ENCODE data around the gene MAN1C1. TPM values are rescaled to one million over a fixed set of nuclear protein-coding genes. Genes with fewer than 3 reads are reported as not detected.
A peak's percentile ranks its signal among the peaks of the same experiment; 100 is the strongest.

MAN1C1 gene
- total RNA-seq, 1 donor from 2014 or later: 29.1 TPM

- no peak overlapping the region for H3K27ac Mint-ChIP-seq (ENCODE audit: unreplicated experiment)
- H3K36me3 Mint-ChIP-seq (ENCODE audit: low read depth, unreplicated experiment): peaks cover 3% of the 10 kb centered on the region
- no peak for DNase-seq (ENCODE audit: low spot score)
- H3K4me3 Mint-ChIP-seq (ENCODE audit: unreplicated experiment): no peak overlapping the region
- peaks cover 3% of the 10 kb centered on the region for H3K27me3 Mint-ChIP-seq (ENCODE audit: unreplicated experiment)
- no peaks in the 10 kb centered on the region for H3K9me3 Mint-ChIP-seq (ENCODE audit: unreplicated experiment)
- peaks cover 54% of the 10 kb centered on the region for H3K4me1 Mint-ChIP-seq (ENCODE audit: unreplicated experiment)
- TF ChIP-seq CTCF (IDR thresholded peaks at IDR 0.05; ENCODE audit: unreplicated experiment): no peak
Measured at GRCh38 chr1:25725482-25725881, 108.9 kb downstream of the MAN1C1 start.

- Mint-ChIP-seq H3K27ac (ENCODE audit: unreplicated experiment) (peak overlapping the region; percentile 22), H3K4me3 (ENCODE audit: unreplicated experiment) (no peak overlapping the region), H3K36me3 (ENCODE audit: low read depth, unreplicated experiment) (peaks cover 3% of the 10 kb centered on the region), H3K4me1 (ENCODE audit: unreplicated experiment) (peaks cover 52% of the 10 kb centered on the region), H3K9me3 (ENCODE audit: unreplicated experiment) (no peaks in the 10 kb centered on the region), H3K27me3 (ENCODE audit: unreplicated experiment) (peaks cover 3% of the 10 kb centered on the region)
- TF ChIP-seq CTCF (IDR thresholded peaks at IDR 0.05; ENCODE audit: unreplicated experiment): no peak
- DNase-seq (ENCODE audit: low spot score): no peak
Measured at GRCh38 chr1:25727088-25727487, 110.5 kb downstream of the MAN1C1 start.

GRCh38 chr1:25727635-25728286, 111.2 kb downstream of the MAN1C1 start:
- Mint-ChIP-seq H3K27me3 (ENCODE audit: unreplicated experiment) (peaks cover 5% of the 10 kb centered on the region), H3K4me3 (ENCODE audit: unreplicated experiment) (no peak overlapping the region), H3K27ac (ENCODE audit: unreplicated experiment) (no peak overlapping the region), H3K9me3 (ENCODE audit: unreplicated experiment) (no peaks in the 10 kb centered on the region), H3K4me1 (ENCODE audit: unreplicated experiment) (peaks cover 45% of the 10 kb centered on the region), H3K36me3 (ENCODE audit: low read depth, unreplicated experiment) (peaks cover 3% of the 10 kb centered on the region)
- TF ChIP-seq CTCF (IDR thresholded peaks at IDR 0.05; ENCODE audit: unreplicated experiment): no peak
- DNase-seq (ENCODE audit: low spot score): no peak

GRCh38 chr1:25728301-25728935, 111.8 kb downstream of the MAN1C1 start:
- peak overlapping the region; percentile 42 for H3K4me3 Mint-ChIP-seq (ENCODE audit: unreplicated experiment)
- peaks cover 39% of the 10 kb centered on the region for H3K4me1 Mint-ChIP-seq (ENCODE audit: unreplicated experiment)
- no peak for DNase-seq (ENCODE audit: low spot score)
- TF ChIP-seq CTCF (IDR thresholded peaks at IDR 0.05; ENCODE audit: unreplicated experiment): no peak
- H3K27ac Mint-ChIP-seq (ENCODE audit: unreplicated experiment): no peak overlapping the region
- peaks cover 3% of the 10 kb centered on the region for H3K36me3 Mint-ChIP-seq (ENCODE audit: low read depth, unreplicated experiment)
- H3K9me3 Mint-ChIP-seq (ENCODE audit: unreplicated experiment): no peaks in the 10 kb centered on the region
- H3K27me3 Mint-ChIP-seq (ENCODE audit: unreplicated experiment): peaks cover 5% of the 10 kb centered on the region

GRCh38 chr1:25729045-25729444, 112.5 kb downstream of the MAN1C1 start:
- no peaks in the 10 kb centered on the region for H3K9me3 Mint-ChIP-seq (ENCODE audit: unreplicated experiment)
- H3K4me3 Mint-ChIP-seq (ENCODE audit: unreplicated experiment): no peak overlapping the region
- no peak overlapping the region for H3K27ac Mint-ChIP-seq (ENCODE audit: unreplicated experiment)
- no peak for TF ChIP-seq CTCF (IDR thresholded peaks at IDR 0.05; ENCODE audit: unreplicated experiment)
- H3K36me3 Mint-ChIP-seq (ENCODE audit: low read depth, unreplicated experiment): peaks cover 3% of the 10 kb centered on the region
- DNase-seq (ENCODE audit: low spot score): no peak
- peaks cover 5% of the 10 kb centered on the region for H3K27me3 Mint-ChIP-seq (ENCODE audit: unreplicated experiment)
- peaks cover 36% of the 10 kb centered on the region for H3K4me1 Mint-ChIP-seq (ENCODE audit: unreplicated experiment)

Measured in endothelial cell (in vitro differentiated cells).